ENCODE data around the gene PTGFRN. TPM values are rescaled to one million over a fixed set of nuclear protein-coding genes. Genes with fewer than 3 reads are reported as not detected.

PTGFRN gene
- total RNA-seq, 3 donors from 2014 or later (not counting 1 experiment from before 2014, with no cell fraction given) = 0.71 to 1.4 (median 0.79) TPM

- intact Hi-C loops (cut with micrococcal nuclease) = no loop called here
- Mint-ChIP-seq H3K27me3 (ENCODE audit: low read depth in 2 of 2) (peaks cover 3 to 6% of the 10 kb centered on the region in 2 donors), H3K36me3 (peaks cover 5% of the 10 kb centered on the region), H3K27ac (no peak overlapping the region), H3K9me3 (no peaks in the 10 kb centered on the region), H3K4me3 (no peak overlapping the region), H3K4me1 (no peaks in the 10 kb centered on the region)
- Histone ChIP-seq H3K4me1 (ENCODE audit: control insufficient read depth, insufficient read depth, low read length) (no peaks in the 10 kb centered on the region), H3K4me3 (ENCODE audit: low read length) (no peak overlapping the region), H3K9me3 (ENCODE audit: control insufficient read depth, insufficient read depth, low read length) (peaks cover 37% of the 10 kb centered on the region), H3K36me3 (ENCODE audit: control insufficient read depth, insufficient read depth, low read length) (no peaks in the 10 kb centered on the region), H3K27me3 (ENCODE audit: control insufficient read depth, insufficient read depth, low read length) (no peaks in the 10 kb centered on the region), H3K27ac (ENCODE audit: low read length) (no peak overlapping the region)
- 79% methylated on average over 3 of the region's 3 CpGs for WGBS (ENCODE audit: insufficient coverage)
- no peak for DNase-seq
- ATAC-seq = no peak
- TF ChIP-seq CTCF (IDR thresholded peaks at IDR 0.05) = no peak
These were observed 41.3 kb upstream of the PTGFRN start for GRCh38 chr1:116868385-116868784.

GRCh38 chr1:116869611-116870010, 40.1 kb upstream of the PTGFRN start:
- TF ChIP-seq CTCF (IDR thresholded peaks at IDR 0.05) = no peak
- no peak overlapping the region for H3K27ac Mint-ChIP-seq
- no peak overlapping the region for H3K27ac ChIP-seq (ENCODE audit: low read length)
- peaks cover 5% of the 10 kb centered on the region for H3K36me3 Mint-ChIP-seq
- peaks cover 35% of the 10 kb centered on the region for H3K9me3 ChIP-seq (ENCODE audit: control insufficient read depth, insufficient read depth, low read length)
- no peak for DNase-seq
- no peak overlapping the region for H3K4me3 ChIP-seq (ENCODE audit: low read length)
- H3K4me1 ChIP-seq (ENCODE audit: control insufficient read depth, insufficient read depth, low read length) = no peaks in the 10 kb centered on the region
- 97% methylated on average over 4 of the region's 4 CpGs for WGBS (ENCODE audit: insufficient coverage)
- no peaks in the 10 kb centered on the region for H3K36me3 ChIP-seq (ENCODE audit: control insufficient read depth, insufficient read depth, low read length)
- H3K4me3 Mint-ChIP-seq = no peak overlapping the region
- H3K27me3 ChIP-seq (ENCODE audit: control insufficient read depth, insufficient read depth, low read length) = no peaks in the 10 kb centered on the region
- intact Hi-C loops (cut with micrococcal nuclease) = no loop called here
- H3K27me3 Mint-ChIP-seq (ENCODE audit: low read depth in 2 of 2) = peaks cover 3 to 6% of the 10 kb centered on the region in 2 donors
- no peaks in the 10 kb centered on the region for H3K9me3 Mint-ChIP-seq
- no peaks in the 10 kb centered on the region for H3K4me1 Mint-ChIP-seq
- no peak for ATAC-seq

- no peaks in the 10 kb centered on the region for H3K36me3 ChIP-seq (ENCODE audit: control insufficient read depth, insufficient read depth, low read length)
- TF ChIP-seq CTCF (IDR thresholded peaks at IDR 0.05) = no peak
- Mint-ChIP-seq H3K27ac (no peak overlapping the region), H3K4me1 (no peaks in the 10 kb centered on the region), H3K27me3 (ENCODE audit: low read depth in 2 of 2) (peaks cover 3 to 6% of the 10 kb centered on the region in 2 donors), H3K4me3 (no peak overlapping the region), H3K9me3 (no peaks in the 10 kb centered on the region), H3K36me3 (peaks cover 5% of the 10 kb centered on the region)
- no peaks in the 10 kb centered on the region for H3K27me3 ChIP-seq (ENCODE audit: control insufficient read depth, insufficient read depth, low read length)
- H3K9me3 ChIP-seq (ENCODE audit: control insufficient read depth, insufficient read depth, low read length) = peaks cover 29% of the 10 kb centered on the region
- no peaks in the 10 kb centered on the region for H3K4me1 ChIP-seq (ENCODE audit: control insufficient read depth, insufficient read depth, low read length)
- DNase-seq = no peak
- no peak overlapping the region for H3K27ac ChIP-seq (ENCODE audit: low read length)
- WGBS (ENCODE audit: insufficient coverage) = 95% methylated on average over 7 of the region's 7 CpGs
- no peak overlapping the region for H3K4me3 ChIP-seq (ENCODE audit: low read length)
- intact Hi-C loops (cut with micrococcal nuclease) = no loop called here
- ATAC-seq = no peak
These were observed 39.4 kb upstream of the PTGFRN start for GRCh38 chr1:116870300-116870699.

- no peak for TF ChIP-seq CTCF (IDR thresholded peaks at IDR 0.05)
- Histone ChIP-seq H3K4me1 (ENCODE audit: control insufficient read depth, insufficient read depth, low read length) (no peaks in the 10 kb centered on the region), H3K27ac (ENCODE audit: low read length) (no peak overlapping the region), H3K4me3 (ENCODE audit: low read length) (no peak overlapping the region), H3K27me3 (ENCODE audit: control insufficient read depth, insufficient read depth, low read length) (no peaks in the 10 kb centered on the region), H3K36me3 (ENCODE audit: control insufficient read depth, insufficient read depth, low read length) (no peaks in the 10 kb centered on the region), H3K9me3 (ENCODE audit: control insufficient read depth, insufficient read depth, low read length) (peaks cover 15% of the 10 kb centered on the region)
- no peaks in the 10 kb centered on the region for H3K9me3 Mint-ChIP-seq
- no peak overlapping the region for H3K4me3 Mint-ChIP-seq
- ATAC-seq (no peak), DNase-seq (no peak)
- H3K36me3 Mint-ChIP-seq = peaks cover 5% of the 10 kb centered on the region
- intact Hi-C loops (cut with micrococcal nuclease) = no loop called here
- peaks cover 3 to 6% of the 10 kb centered on the region in 2 donors for H3K27me3 Mint-ChIP-seq (ENCODE audit: low read depth in 2 of 2)
- 90% methylated on average over 3 of the region's 4 CpGs for WGBS (ENCODE audit: insufficient coverage)
- no peaks in the 10 kb centered on the region for H3K4me1 Mint-ChIP-seq
- no peak overlapping the region for H3K27ac Mint-ChIP-seq
These were observed 38.0 kb upstream of the PTGFRN start for GRCh38 chr1:116871779-116872146.
